WI38 (cell line): ENCODE data around the gene RSAD2.

ENCODE experiments used
- H3K4me3 ChIP-seq: 2 replicates; pipeline ENCODE4 v1.5.1; 2011; ENCODE audit warnings: low read depth, mild to moderate bottlenecking, control low read depth, low read length
- CTCF ChIP-seq: IDR thresholded peaks from 2 replicates; pipeline ENCODE4 v1.5.1; 2012; ENCODE audit warnings: low read depth, mild to moderate bottlenecking, control low read depth, low read length

RSAD2 gene

GRCh38 chr2:6940820-6941219 is 63.2 kb downstream of the RSAD2 start:
- H3K4me3 ChIP-seq = no peak overlapping the region
- no peak for TF ChIP-seq CTCF

GRCh38 chr2:6941299-6942046 is 63.9 kb downstream of the RSAD2 start:
- no peak overlapping the region for H3K4me3 ChIP-seq
- TF ChIP-seq CTCF = no peak

DNA sequence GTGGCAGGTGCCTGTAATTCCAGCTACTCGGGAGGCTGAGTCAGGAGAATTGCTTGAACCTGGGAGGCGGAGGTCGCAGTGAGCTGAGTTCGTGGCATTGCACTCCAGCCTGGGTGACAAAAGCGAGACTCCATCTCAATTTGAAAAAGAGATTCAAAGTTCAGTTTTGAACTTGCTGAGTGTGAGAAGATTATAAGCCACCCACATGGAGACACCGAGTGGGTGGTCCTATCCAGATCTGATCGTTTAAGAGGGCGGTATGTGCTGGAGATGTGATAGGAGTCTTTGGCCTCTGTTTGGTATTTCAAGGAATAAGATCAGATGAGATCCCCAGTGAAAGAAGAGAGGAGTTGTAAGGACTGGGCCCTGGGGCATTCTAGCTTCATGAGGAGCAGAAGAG is 65.3 kb downstream of the RSAD2 start:
- no peak for TF ChIP-seq CTCF
- H3K4me3 ChIP-seq = no peak overlapping the region

GRCh38 chr2:6943523-6943922 is 65.9 kb downstream of the RSAD2 start:
- TF ChIP-seq CTCF = no peak
- H3K4me3 ChIP-seq = no peak overlapping the region

- TF ChIP-seq CTCF = no peak
- no peak overlapping the region for H3K4me3 ChIP-seq
Observed at GRCh38 chr2:6943971-6944370, 66.4 kb downstream of the RSAD2 start.

DNA sequence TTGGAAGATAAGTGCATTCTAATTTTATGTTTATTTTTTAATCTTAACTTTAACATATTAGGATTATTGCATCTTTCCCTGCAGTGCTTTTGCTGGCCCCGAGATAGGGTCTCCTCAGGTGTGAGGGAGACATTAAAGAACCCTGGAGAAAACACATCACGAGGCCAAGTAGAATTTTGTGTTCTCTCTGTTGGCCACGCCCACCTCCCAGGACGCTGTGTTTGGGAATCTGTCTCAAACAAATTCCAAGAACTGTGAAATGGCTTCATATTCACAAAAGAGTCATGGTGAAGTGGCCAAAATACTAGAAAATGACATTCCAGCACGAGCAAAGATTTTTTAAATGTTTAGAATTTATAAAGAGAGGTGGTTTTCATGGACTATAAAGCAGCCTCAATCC is 67.0 kb downstream of the RSAD2 start:
- TF ChIP-seq CTCF = no peak
- H3K4me3 ChIP-seq = no peak overlapping the region

- no peak overlapping the region for H3K4me3 ChIP-seq
- TF ChIP-seq CTCF = no peak
Observed at GRCh38 chr2:6945087-6945813, 67.7 kb downstream of the RSAD2 start.
